GM23248 (cell line): ENCODE results near the gene BIRC6. TPM values are rescaled to one million over a fixed set of nuclear protein-coding genes. Genes with fewer than 3 reads are reported as not detected.
A peak's percentile ranks its signal among the peaks of the same experiment; 100 is the strongest.

Source experiments
- DNase-seq: peaks from one replicate; pipeline ENCODE4 v3.0.0-alpha.2; 2015
- H2AFZ ChIP-seq: fragments of 200-600 bp; sonication (generic); 2 replicates; pipeline ENCODE4 v1.6.1; 2016; ENCODE audit warnings: antibody characterized with exemption
- H3F3A ChIP-seq: fragments of 200-600 bp; sonication (generic); 2 replicates; pipeline ENCODE4 v1.6.1; 2016; ENCODE audit warnings: mild to moderate bottlenecking, antibody characterized with exemption, mixed run types; ENCODE audit not compliant: insufficient read depth
- H3K27ac ChIP-seq: fragments of 200-600 bp; sonication (generic); 2 replicates; pipeline ENCODE4 v1.5.1; 2016; ENCODE audit warnings: mild to moderate bottlenecking
- H3K27me3 ChIP-seq: fragments of 200-600 bp; sonication (generic); replicated peaks from 2 replicates; pipeline ENCODE4 v1.6.1; 2016; ENCODE audit warnings: mild to moderate bottlenecking; ENCODE audit not compliant: insufficient read depth
- H3K36me3 ChIP-seq: fragments of 200-600 bp; sonication (generic); 2 replicates; pipeline ENCODE4 v1.6.1; 2016; ENCODE audit warnings: low read depth, mild to moderate bottlenecking
- H3K4me1 ChIP-seq: fragments of 200-600 bp; sonication (generic); 2 replicates; pipeline ENCODE4 v1.6.1; 2016; ENCODE audit warnings: mild to moderate bottlenecking; ENCODE audit not compliant: insufficient read depth
- H3K4me2 ChIP-seq: fragments of 200-600 bp; sonication (generic); one replicate; pipeline ENCODE4 v1.6.1; 2016; ENCODE audit warnings: mild to moderate bottlenecking; ENCODE audit not compliant: unreplicated experiment
- H3K4me3 ChIP-seq: fragments of 200-600 bp; sonication (generic); 2 replicates; pipeline ENCODE4 v1.5.1; 2016; ENCODE audit warnings: mild to moderate bottlenecking
- H3K79me2 ChIP-seq: fragments of 200-600 bp; sonication (generic); 2 replicates; pipeline ENCODE4 v1.6.1; 2016; ENCODE audit warnings: mild to moderate bottlenecking; ENCODE audit not compliant: insufficient read depth
- H3K9ac ChIP-seq: fragments of 200-600 bp; sonication (generic); 2 replicates; pipeline ENCODE4 v1.6.1; 2016; ENCODE audit warnings: mild to moderate bottlenecking
- H3K9me2 ChIP-seq: fragments of 200-600 bp; sonication (generic); 2 replicates; pipeline ENCODE4 v1.6.1; 2016; ENCODE audit warnings: mixed run types, mild to moderate bottlenecking, moderate library complexity; ENCODE audit not compliant: insufficient read depth
- H3K9me3 ChIP-seq: fragments of 200-600 bp; sonication (generic); one replicate; pipeline ENCODE4 v1.6.1; 2017; ENCODE audit warnings: low read depth
- H4K20me1 ChIP-seq: fragments of 200-600 bp; sonication (generic); 2 replicates; pipeline ENCODE4 v1.6.0; 2016; ENCODE audit not compliant: insufficient read depth
- EZH2 ChIP-seq: fragments of 200-600 bp; sonication (generic); IDR thresholded peaks from 2 replicates; pipeline ENCODE4 v1.6.1; 2018; ENCODE audit warnings: antibody characterized with exemption, mild to moderate bottlenecking; ENCODE audit not compliant: insufficient read depth, poor library complexity, severe bottlenecking
- EZH2phosphoT487 ChIP-seq: fragments of 200-600 bp; sonication (generic); IDR thresholded peaks from 2 replicates; pipeline ENCODE4 v1.6.1; 2018; ENCODE audit warnings: antibody characterized with exemption, moderate library complexity, mild to moderate bottlenecking, low read depth; ENCODE audit not compliant: insufficient read depth
- WGBS, 2 experiments: methylation state at CpG; one replicate each; pipeline ENCODE4 v1.1.6; 2015 to 2017; ENCODE audit warnings: low lambda C conversion rate in 2 of 2, low coverage in 1 of 2; ENCODE audit errors: missing lambda C conversion rate in 2 of 2; 5-methylcytosine and 5-hydroxymethylcytosine counted together
- in situ Hi-C: fragments of 300-500 bp; cut with MboI; formaldehyde crosslinking; loops from 2 replicates; pipeline ENCODE4 v1.15.0; 2020
- polyA plus RNA-seq: library from polyadenylated mRNA; unstranded; fragments of >200 nt; fragmentation: Nextera tagmentation; extraction: Ambion mirVana; gene quantifications from 2 replicates; pipeline ENCODE4 v1.2.1, GENCODE V29; 2016
- total RNA-seq: library from RNA; depleted of rRNA; stranded (reverse); fragments of >200 nt; shearing (Covaris generic); gene quantifications from 2 replicates; pipeline ENCODE4 v1.2.3, GENCODE V29; 2014

Gene BIRC6
- total and polyA plus RNA-seq, 2 experiments from 2014 or later, result 16.0 to 122 TPM

DNA sequence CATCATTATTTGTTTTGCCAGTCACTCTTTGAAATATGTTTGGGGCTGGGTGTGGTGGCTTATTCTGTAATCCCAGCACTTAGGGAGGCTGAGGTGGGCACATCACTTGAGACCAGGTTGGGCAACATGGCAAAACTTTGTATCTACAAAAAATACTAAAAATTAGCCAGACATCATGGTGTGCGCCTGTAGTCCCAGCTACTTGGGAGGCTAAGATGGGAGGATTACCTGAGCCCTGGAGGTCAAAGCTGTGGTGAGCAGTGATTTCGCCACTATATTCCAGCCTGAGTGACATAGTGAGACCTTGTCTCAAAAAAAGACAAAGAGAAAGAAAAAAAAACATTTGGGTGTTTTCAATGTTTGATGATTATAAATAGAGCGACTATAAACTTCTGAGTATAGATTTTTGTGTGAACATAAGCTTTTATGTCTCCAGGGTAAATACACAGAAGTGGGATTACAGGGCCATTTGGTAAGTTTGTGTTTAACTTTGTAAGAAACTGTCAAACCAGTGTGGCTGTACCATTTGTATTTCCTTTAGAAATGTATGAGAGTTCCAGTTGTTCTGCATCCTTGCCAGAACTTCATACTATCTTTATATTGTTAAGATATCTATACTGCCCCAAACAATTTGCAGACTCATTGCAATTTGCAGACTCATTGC lies 15.8 kb downstream of the BIRC6 start:
- no peaks in the 10 kb centered on the region for H3K27me3 ChIP-seq
- peaks cover 22% of the 10 kb centered on the region for H3K4me1 ChIP-seq
- peaks cover 18% of the 10 kb centered on the region for H3F3A ChIP-seq
- H3K4me2 ChIP-seq, result no peak overlapping the region
- H3K79me2 ChIP-seq, result peaks cover 100% of the 10 kb centered on the region
- no peaks in the 10 kb centered on the region for H3K9me2 ChIP-seq
- no peak overlapping the region for H2AFZ ChIP-seq
- H3K4me3 ChIP-seq, result no peak overlapping the region
- H4K20me1 ChIP-seq, result peaks cover 35% of the 10 kb centered on the region; the same call in 1 of the 2 replicates
- no peaks in the 10 kb centered on the region for H3K9me3 ChIP-seq
- 95 to 98% methylated on average over 3 of the region's 3 CpGs for WGBS, 2 experiments
- H3K27ac ChIP-seq, result no peak overlapping the region
- DNase-seq, result no peak
- in situ Hi-C loops, result no loop called here
- no peak overlapping the region for H3K9ac ChIP-seq
- no peaks in the 10 kb centered on the region for H3K36me3 ChIP-seq
- TF ChIP-seq EZH2 (no peak), EZH2phosphoT487 (no peak)

DNA sequence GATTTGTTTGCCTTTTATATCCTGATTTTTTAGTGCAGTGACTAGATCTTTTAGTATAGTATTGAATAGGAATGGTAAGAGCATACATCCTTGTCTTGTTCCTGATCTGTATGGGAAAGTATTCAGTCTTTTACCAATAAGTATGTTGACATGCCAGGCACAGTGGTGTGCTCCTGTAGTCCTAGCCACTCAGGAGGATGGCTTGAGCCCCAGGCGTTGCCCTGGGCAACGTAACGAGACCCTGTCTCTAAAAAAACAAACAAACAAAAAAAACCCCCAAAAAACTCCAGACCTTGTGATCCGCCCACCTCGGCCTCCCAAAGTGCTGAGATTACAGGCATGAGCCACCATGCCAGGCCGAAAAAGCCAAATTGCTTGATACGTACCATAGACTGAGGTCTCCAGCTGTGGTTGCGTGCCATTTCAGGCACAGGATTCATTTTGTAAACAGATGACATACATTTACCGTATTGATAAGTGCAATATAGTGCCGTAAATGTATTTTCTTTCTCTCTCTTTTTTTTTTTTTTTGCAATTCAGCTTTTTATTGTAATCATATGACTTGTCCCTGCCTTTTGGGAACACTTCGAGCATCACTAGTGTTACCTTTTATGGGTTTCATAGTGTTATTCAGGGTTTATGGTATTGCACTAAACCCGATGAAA lies 18.5 kb downstream of the BIRC6 start:
- Histone ChIP-seq H3K4me2 (no peak overlapping the region), H2AFZ (no peak overlapping the region), H3F3A (peaks cover 7% of the 10 kb centered on the region; the same call in 1 of the 2 replicates), H3K79me2 (peaks cover 100% of the 10 kb centered on the region), H3K27me3 (no peaks in the 10 kb centered on the region), H3K27ac (no peak overlapping the region), H3K4me1 (peaks cover 15% of the 10 kb centered on the region; the same call in 1 of the 2 replicates), H4K20me1 (peaks cover 24% of the 10 kb centered on the region; the same call in 1 of the 2 replicates), H3K9me2 (no peaks in the 10 kb centered on the region), H3K36me3 (no peaks in the 10 kb centered on the region), H3K9ac (no peak overlapping the region), H3K9me3 (no peaks in the 10 kb centered on the region), H3K4me3 (no peak overlapping the region)
- TF ChIP-seq EZH2phosphoT487, result no peak
- no peak for TF ChIP-seq EZH2
- no peak for DNase-seq
- WGBS, 2 experiments, result 98% methylated on average over 12 of the region's 12 CpGs
- in situ Hi-C loops, result no loop called here

DNA sequence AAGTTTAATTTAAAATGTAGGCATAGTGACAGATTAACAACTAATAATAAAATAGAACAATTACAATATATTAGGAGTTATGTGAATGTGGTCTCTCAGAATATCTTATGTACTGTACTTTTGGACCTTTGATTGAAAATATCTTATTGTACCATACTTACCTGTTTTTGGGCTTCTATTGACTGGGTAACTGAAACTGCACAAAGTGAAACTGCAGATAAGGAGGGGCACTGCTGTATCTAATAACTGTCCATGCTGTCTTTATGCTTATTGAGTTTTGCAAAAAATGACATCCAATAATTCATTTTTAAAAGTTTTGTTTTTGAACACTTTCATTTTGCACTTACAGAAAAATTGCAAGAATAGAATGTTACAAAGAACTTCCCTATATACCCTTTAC lies 19.9 kb downstream of the BIRC6 start:
- TF ChIP-seq EZH2phosphoT487 (no peak), EZH2 (no peak)
- peaks cover 100% of the 10 kb centered on the region for H3K79me2 ChIP-seq
- no peaks in the 10 kb centered on the region for H3K9me3 ChIP-seq
- peak overlapping the region; percentile 24 for H3K4me2 ChIP-seq
- H3K27ac ChIP-seq, result no peak overlapping the region
- no peak overlapping the region for H3K4me3 ChIP-seq
- H3K4me1 ChIP-seq, result peaks cover 15% of the 10 kb centered on the region; the same call in 1 of the 2 replicates
- in situ Hi-C loops, result no loop called here
- peaks cover 4% of the 10 kb centered on the region; the same call in 1 of the 2 replicates for H3K36me3 ChIP-seq
- no peaks in the 10 kb centered on the region for H3K9me2 ChIP-seq
- peaks cover 20% of the 10 kb centered on the region; the same call in 1 of the 2 replicates for H4K20me1 ChIP-seq
- DNase-seq, result no peak
- H2AFZ ChIP-seq, result no peak overlapping the region
- H3K9ac ChIP-seq, result no peak overlapping the region
- no peaks in the 10 kb centered on the region for H3K27me3 ChIP-seq
- peaks cover 7% of the 10 kb centered on the region; the same call in 1 of the 2 replicates for H3F3A ChIP-seq

DNA sequence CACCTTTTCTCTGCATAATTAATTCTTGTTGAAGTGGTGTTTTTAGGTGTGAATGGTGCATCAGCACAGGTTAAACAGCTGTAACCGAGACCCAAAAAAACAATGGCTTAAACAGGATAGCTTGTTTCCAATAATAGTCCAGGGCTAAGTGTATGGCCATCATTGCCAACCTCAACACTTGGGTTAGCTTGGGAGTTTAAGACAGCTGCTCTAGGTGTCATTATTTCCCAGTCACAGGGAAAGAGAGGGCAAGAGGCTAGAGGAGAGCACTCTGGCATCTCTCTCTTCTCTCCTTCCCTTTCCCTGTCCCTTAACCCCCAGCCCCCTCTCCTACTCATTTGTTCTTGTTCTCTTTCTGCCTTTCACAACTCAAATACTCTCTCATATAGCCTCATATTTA lies 21.1 kb downstream of the BIRC6 start:
- in situ Hi-C loops, result no loop called here
- H3K9me3 ChIP-seq, result no peaks in the 10 kb centered on the region
- no peak overlapping the region for H2AFZ ChIP-seq
- H3K9ac ChIP-seq, result no peak overlapping the region
- peaks cover 15% of the 10 kb centered on the region; the same call in 1 of the 2 replicates for H4K20me1 ChIP-seq
- H3K27me3 ChIP-seq, result no peaks in the 10 kb centered on the region
- TF ChIP-seq EZH2phosphoT487 (no peak), EZH2 (no peak)
- H3K4me2 ChIP-seq, result no peak overlapping the region
- no peaks in the 10 kb centered on the region for H3K9me2 ChIP-seq
- H3F3A ChIP-seq, result peaks cover 7% of the 10 kb centered on the region; the same call in 1 of the 2 replicates
- H3K4me1 ChIP-seq, result peaks cover 15% of the 10 kb centered on the region; the same call in 1 of the 2 replicates
- H3K36me3 ChIP-seq, result peaks cover 4% of the 10 kb centered on the region; the same call in 1 of the 2 replicates
- WGBS, 2 experiments, result 79 to 83% methylated on average over 1 of the region's 1 CpG
- H3K4me3 ChIP-seq, result no peak overlapping the region
- H3K27ac ChIP-seq, result no peak overlapping the region
- peaks cover 100% of the 10 kb centered on the region for H3K79me2 ChIP-seq
- no peak for DNase-seq
